GM19324 (cell line): ENCODE measurements around the gene GALNT9.
"Not testable (repeated sequence)": the region's sequence is repeated elsewhere in the genome, so short reads cannot be mapped to it uniquely, and the experiment has no call there.

ENCODE experiments used
- ATAC-seq: cut with Tn5 transposase; IDR thresholded peaks from one replicate; pipeline ENCODE4 v1.9.1; 2021; ENCODE audit warnings: mild to moderate bottlenecking, moderate library complexity; ENCODE audit not compliant: unreplicated experiment, low FRiP score

Gene GALNT9

DNA sequence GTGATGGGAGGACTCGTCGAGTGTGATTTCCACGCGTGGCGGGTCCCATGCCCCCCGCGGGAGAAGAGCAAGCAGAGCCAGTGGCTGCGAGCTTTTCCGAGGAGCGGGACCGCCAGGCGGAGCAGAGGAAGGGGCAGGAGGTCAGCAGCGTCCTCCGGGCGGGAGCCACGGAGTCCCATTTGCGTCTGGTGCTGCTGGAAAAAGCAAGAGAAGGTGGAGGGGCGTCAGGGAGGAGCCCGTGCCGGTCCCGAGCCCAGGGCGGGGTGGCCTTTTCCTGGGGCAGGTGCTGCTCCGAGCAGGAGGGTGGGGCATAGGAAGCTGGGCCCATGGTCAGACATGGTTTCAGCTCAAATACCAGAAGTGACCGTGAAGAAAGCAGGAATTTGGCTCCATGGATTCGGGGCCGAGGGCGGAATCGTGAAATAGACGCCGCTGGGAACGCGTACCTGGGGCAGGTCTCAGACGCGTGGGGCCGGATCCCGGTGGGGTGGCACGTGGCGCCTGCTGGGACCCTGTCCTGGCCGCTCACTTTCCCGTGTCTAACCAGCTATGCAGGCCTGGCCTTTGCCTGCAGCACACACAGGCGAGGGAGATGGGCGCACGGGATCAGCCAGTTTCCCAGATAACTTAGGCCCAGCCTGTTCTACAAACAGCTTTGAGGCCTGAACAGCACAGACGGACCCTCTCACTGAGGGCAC is 60.0 kb downstream of the GALNT9 start:
- ATAC-seq: no peak

DNA sequence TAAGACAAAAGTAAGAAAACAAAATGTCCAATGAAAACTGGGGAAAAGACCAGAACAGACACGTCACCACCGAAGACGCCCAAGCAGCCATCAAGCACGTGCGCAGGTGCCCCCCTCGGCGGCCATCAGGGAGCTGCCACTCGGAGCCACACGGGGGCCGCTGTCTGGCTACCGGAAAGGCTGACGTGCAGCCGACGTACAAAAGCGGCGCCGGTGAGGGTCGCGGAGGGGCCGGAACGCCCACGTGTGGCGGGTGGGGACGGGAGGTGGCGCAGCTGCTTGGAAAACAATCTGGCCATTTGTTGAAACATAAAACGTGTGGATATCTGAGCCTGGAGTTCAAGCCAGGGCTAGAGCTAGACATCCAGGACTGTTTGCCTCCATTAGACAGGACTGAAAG is 60.7 kb downstream of the GALNT9 start:
- ATAC-seq: no peak

DNA sequence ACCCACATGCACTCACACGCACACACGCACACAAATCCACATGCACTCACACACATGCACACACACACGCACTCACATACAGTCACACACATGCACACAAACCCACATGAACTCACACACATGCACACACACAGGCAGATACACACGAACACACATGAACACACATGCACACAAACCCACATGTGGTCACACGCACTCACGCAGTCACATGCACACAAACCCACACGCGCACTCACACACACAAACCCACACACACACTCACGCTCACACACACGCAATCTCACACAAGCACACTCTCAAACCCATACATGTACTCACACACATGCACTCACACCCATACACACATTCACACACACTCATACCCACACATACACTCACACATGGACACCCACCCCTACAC is 61.5 kb downstream of the GALNT9 start:
- ATAC-seq: no peak

DNA sequence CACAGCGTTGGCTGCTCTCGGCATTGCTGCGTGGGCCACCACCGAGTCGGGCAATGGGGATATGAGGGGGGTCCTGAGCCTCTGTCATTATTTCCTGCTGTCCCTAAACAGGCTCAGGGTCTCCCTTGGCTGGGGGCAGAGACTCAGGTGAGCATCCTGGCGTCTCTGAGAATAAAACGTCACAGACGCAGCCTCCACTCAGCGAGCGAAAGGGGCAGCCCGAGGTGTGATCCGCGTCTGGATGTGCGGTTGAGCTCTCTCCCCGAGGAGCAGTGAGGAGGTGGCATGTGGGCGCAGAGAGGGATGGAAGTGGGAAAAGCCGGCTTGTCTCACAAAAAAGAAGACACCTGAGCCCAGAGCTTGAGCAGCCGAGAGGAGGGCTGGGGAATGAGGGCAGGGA is 62.6 kb downstream of the GALNT9 start:
- no peak for ATAC-seq

DNA sequence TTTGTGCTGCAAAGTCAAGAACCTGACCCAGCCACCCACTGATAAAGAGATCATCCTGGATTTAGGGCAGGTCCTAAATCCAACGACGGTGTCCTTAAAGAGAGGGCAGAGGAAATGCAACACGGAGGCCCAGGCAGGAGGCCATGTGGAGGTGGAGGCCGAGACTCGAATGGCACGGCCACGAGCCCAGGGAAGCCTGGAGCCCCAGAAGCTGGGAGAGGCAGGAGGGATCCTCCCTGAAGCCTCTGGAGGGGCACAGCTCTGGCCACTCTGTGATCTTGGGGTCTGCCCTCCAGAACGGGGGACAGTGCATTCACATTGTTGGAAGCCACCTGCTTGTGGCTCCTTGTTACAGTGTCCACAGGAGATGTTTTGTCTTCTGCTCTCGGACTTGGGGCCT is 63.0 kb downstream of the GALNT9 start:
- ATAC-seq: no peak

DNA sequence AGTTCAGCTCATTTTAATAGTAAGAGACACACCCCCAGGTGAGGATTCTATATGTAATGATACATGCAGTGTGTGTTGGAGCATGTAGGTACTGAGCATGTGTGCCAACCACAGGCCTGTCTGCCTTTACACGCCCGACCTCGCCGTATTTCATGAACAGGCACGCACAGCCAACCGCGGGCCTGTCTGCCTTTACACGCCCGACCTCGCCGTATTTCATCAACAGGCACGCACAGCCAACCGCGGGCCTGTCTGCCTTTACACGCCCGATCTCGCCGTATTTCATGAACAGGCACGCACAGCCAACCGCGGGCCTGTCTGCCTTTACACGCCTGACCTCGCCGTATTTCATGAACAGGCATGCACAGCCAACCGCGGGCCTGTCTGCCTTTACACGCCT is 63.6 kb downstream of the GALNT9 start:
- not testable (repeated sequence) for ATAC-seq

DNA sequence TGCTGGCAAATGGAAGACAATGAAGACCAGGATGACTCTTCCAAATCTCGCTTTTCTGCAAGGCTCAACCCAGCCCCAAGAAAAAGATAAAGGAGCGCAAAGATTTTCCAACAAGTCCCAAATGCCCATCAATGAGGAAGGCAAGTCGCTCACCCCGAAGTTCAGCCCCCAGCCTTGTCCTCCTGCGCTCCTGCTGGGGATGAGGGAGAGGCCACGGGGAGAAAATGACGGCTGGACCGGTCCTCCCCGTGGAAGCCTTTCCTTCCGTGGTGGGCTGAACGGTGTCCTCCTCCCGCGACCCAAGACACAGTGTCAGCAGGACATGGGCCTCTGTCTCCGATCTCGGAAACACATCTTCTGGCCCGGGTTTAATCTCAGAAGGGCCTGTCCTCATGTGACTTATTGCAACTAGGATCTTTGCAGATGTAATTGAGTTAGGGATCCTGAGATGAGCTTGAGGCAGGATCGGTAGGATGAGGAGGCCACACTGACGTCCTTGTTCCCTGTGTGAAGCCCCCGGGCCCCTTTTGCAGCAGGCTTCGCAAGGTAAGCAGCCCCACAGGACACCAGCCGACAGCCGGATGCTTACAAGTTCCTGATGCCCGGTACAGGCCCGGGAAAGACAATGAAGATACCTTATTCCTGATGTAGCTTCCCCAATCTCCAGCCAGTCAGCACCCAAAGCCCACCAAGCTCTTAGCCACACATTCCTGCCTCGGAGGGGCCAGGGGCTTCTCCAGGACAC is 64.2 kb downstream of the GALNT9 start:
- no peak for ATAC-seq

DNA sequence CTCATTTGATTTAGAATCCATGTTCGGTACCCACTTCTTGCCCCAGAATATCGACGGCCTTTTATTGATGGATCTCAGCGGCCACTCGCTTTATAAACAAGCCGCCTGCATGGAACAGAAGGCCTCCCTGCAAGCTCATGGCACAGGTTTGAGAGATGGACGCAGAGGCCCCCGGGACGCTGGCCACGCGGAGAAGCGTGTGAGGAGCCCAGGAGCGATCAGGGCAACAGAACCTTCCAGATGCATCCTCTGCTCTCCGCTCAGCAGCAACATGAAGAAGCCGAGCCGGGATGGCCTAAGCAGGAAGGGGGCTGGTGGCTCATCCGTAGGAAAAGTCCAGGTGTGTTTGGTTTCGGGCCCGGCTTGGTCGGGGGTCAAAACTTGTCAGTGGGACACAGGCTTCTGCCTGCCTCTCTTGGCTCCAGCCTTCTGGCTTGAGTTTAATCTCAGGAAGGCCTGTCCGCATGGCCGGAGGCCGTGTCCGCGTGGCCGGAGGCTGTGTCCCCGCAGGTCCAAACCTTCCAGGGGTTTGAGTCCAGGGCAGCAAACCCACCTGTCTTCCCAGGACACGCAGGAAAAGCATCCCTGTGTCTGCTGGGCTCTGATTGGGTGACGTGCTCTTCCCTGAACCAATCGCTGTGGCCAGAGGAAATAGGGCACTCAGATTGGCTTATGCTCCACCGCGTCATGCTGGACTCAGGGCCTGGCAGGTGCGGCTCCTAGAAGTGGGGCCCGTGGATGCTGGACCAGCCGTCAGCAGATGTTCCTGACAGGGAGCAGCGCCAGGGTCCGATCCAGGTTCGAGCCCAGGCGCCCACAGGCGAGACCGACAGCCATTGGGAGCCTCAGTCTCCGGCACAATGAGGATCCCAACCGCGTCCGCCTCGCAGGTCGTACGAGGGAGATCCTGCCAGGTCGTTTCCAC is 65.0 kb downstream of the GALNT9 start:
- ATAC-seq: no peak

DNA sequence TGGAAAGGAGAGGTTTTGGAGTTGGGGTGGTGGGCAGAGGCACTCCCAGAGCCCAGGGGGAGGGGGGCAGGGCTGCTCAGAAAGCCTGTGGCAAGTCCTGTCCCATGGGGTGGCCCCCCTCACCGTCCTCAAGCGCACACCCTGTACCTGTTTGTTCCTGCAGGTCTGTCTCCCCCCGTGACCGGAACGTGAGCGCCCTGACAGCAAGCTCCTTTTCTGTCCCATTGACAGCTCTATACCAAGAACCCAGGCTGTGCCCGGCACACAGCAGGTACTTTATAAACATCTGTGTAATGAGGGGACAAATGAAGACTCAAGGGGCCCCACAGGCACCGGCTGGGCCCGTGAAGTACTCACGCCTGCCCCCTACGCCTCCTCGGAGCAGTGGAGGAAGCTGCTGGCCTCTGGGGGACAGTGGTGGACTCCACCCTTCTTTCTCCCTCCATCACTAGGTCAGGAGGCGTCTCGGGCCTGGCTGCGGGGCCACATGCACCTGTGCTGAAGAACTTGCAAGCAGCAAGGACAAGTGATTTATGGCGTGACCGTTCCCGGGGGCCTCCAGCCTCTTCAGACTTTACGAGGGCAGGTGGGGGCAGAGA is 65.8 kb downstream of the GALNT9 start:
- ATAC-seq: no peak

DNA sequence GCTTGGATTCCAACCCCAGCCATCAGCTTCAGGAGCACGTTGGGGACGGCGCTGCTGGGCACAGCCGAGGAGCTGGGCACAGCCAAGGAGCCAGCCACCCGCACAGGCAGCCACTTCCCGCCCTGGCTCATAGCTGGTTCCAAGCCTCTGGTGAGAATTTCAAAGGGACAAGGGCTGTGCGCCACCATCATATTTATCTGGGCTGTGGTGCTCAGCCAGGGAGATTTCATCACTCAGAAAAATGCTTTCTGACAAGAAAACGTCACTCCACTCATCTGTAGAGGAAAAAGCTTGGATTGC is 66.4 kb downstream of the GALNT9 start:
- no peak for ATAC-seq

DNA sequence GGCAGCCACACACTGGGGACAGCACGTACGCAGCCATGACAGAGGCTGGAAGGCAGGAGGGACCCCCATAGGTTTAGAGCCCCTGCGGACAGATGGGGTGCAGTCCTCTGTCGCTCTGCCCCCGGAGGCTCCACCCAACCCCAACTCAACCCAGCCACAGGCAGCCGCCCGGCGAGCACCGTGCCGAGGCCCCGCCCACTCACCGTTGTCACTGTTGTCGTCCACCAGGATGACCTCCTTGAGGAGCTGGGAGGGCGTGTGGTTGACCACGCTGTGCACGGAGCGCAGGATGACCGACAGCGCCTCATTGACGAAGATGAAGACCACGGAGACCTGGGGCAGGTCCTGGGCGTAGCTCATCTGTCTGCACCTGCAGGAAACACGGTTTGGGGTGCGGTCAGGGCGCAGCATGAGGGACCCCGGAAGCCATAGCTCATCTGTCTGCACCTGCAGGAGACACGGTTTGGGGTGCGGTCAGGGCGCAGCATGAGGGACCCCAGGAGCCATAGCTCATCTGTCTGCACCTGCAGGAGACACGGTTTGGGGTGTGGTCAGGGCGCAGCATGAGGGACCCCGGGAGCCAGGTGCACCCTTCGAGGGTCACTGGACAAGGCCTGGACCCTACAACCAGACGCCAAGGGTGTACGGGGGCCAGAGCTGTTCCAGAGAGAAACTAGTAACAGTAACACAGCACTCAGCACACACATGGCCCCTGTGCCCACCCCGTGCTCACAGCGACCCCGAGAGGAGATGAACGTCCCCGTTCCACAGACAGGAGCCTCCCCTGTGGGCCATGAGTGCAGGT is 66.9 kb downstream of the GALNT9 start:
- no peak for ATAC-seq

DNA sequence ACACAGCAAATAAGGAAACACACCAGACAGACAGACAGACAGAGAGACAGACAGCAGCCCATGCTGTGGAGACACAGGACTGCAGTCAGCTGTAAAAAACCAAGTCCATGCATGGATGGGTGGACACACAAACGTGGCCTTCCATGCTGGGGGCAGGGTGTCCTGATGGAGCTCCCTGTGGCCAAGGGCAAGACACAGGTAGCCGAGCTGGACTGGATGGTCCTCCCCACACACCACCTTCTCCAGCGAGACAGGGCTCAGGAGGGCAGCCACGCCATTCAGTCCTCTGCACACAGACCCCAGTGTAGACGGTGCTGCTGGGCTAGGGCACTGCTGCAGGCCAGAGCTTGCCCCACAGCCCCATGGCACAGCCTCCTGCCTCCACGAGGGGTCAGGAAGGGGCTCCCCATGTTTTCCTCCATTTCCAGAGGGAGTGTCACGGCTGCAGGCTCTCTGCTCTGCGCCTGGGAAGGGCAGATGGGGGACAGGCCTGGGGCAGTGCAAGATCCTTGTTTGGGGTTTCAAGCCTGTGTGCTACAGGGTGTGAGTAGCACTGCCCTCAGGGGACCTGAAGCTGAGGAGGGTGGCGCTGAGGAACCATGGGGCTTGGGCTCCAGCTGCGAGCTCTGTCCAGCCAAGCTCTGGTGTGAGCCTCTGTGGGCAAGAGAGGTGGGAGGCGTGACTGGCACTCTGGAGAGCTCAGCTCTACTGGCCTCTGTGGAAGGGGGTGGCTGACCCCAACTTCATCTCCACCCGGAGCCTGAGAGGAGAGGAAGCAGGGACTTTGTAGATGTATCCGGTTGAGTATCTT is 67.9 kb downstream of the GALNT9 start:
- ATAC-seq: no peak

DNA sequence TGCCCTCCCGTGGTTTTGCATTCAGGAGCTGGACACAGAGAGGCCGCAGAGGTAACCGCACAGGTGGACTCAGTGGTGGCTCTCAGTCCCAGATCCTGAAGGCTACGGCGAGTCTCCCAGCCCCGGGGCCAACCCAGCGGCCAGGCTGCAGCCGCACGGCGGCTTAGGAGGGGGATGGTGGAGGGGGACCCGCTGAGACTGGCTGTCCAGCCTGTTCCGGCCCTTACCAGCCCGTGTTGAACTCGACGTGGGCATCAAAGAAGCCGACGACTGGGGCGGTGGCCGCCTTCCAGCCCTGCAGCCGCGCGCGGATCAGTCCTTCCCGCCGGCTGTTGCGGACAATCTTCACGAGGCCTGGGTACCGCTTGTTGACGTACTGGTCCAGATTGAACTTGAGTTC is 68.7 kb downstream of the GALNT9 start:
- ATAC-seq: no peak

DNA sequence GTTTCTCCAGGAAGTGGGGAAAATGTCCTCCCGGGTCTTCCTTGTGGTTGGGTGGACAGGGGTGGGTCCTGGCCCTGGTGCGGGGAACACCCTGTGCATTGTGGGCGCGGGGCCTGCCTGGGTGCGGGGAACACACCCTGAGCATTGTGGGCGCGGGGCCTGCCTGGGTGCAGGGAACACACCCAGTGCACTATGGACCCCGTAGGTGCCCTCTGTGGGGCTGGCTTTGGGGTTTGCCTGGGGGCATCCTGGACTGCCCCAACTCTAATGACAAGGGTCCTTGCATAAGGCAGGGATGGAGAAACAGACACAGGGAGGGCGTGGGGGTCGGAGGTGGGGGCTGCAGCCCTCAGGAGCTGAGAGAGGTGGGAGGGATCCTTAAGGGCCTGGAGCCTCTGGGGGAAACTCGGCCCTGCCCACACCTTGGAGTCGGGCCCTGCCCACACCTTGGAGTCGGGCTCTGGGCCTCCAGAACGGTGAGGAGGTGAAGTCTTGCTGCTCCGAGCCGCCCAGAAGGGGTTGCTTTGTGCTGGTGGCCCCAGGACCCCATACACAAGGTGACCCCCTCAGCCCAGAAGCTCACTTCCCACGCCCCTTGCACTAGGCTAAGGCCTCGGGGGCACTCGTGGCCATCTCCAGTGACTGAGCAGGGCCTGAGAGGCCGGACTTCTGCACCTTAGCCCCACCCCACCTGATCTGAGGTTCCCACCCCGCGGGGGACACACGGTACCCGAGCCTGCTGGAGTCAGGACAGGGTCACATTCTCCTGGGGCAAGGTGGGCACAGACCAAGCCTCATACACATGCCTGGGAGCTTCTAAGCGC is 69.3 kb downstream of the GALNT9 start:
- ATAC-seq: no peak

DNA sequence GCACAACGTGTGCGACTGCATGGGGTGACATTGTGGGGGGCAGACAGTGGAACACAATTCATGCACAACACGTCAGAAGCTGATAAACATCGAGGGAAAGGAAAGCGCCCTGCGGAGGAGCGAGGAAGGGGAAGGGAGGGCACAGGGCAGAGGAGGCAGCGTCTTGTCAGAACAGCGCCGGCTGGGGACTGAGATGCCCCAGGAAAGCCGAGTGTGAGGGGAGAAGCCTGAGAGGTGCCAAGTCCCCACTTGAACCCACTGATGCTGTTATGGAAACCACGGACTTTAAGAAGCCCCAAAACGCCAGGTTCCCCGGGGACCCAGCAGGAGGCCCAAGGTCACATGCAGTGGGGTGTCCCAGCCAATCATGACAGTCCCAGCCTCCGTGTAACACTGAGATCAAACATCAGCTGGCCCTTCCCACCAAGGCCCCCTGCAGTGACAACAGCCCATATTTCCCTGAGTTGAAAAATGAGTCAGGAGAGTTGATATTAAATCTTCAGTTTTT is 70.0 kb downstream of the GALNT9 start:
- no peak for ATAC-seq

DNA sequence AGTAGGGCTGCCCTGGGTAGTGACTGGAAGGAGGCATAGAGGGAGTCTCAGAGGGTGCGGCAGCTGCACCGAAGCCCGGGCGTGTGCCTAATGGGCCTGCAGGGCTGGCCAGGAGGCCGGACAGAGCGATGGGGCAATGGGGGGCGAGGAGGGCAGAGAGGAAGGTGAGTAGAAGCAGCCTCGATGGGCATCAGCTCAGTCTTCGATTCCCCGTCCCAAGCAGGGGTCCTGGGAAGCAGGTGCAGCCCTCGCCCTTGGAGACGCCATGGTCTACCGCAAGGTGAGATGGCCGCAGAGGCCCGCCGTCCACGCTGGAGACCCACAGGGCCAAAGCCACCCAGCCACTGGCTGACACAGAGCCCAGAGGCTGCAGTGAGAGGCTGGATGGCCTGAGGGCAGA is 70.8 kb downstream of the GALNT9 start:
- no peak for ATAC-seq

DNA sequence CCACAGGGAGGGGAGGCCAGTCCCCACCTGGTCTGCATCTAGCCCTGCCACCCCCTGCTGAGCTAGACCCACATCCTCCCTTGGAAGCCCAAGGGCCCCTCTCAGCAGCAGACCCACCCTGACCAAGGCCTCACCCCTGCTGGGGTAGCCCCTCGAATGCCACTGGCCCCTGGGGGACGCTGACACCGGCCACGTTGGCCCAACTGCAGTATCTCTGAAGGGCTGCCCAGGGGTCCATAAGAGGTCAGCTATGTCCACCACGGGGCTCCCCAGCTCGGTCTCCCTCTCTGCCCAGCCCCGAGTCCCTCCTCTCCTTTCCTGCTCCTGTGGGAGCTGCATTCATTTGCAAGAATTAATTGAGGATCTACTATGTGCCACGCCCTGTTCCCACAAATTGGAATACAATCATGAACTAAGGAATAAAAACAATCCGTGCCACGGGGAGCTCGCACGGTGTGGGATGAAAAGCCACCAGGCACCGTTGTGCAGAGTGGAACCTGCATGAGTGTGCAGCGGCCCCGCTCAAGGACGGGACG is 71.4 kb downstream of the GALNT9 start:
- ATAC-seq: no peak
